GM08714 (cell line): ENCODE results near the gene MB21D2.

Source experiments
- H3K4me3 ChIP-seq: fragments of 200-500 bp; sonication (Bioruptor generic); 2 replicates; pipeline ENCODE4 v1.5.1; 2014; ENCODE audit warnings: mild to moderate bottlenecking, low read length, inconsistent platforms
- ZNF274 ChIP-seq: IDR thresholded peaks from 2 replicates; pipeline ENCODE4 v1.6.1; 2012; ENCODE audit warnings: mild to moderate bottlenecking, low read depth, low read length

MB21D2 gene

GRCh38 chr3:192830291-192831110, 87.2 kb downstream of the MB21D2 start:
- H3K4me3 ChIP-seq, result no peak overlapping the region
- TF ChIP-seq ZNF274, result no peak

- no peak for TF ChIP-seq ZNF274
- H3K4me3 ChIP-seq, result no peak overlapping the region
Observed at GRCh38 chr3:192827863-192828594, 89.6 kb downstream of the MB21D2 start.

- H3K4me3 ChIP-seq, result no peak overlapping the region
- no peak for TF ChIP-seq ZNF274
Observed at GRCh38 chr3:192827208-192827607, 90.4 kb downstream of the MB21D2 start.

GRCh38 chr3:192826214-192827006, 91.2 kb downstream of the MB21D2 start:
- no peak overlapping the region for H3K4me3 ChIP-seq
- TF ChIP-seq ZNF274, result no peak

- H3K4me3 ChIP-seq, result no peak overlapping the region
- TF ChIP-seq ZNF274, result no peak
Observed at GRCh38 chr3:192825657-192826200, 91.9 kb downstream of the MB21D2 start.

GRCh38 chr3:192825216-192825615, 92.4 kb downstream of the MB21D2 start:
- no peak for TF ChIP-seq ZNF274

GRCh38 chr3:192824313-192824712, 93.3 kb downstream of the MB21D2 start:
- no peak for TF ChIP-seq ZNF274
- no peak overlapping the region for H3K4me3 ChIP-seq

More at GRCh38 chr3:192825216-192825615, 92.4 kb downstream of the MB21D2 start:
- no peak overlapping the region for H3K4me3 ChIP-seq

GRCh38 chr3:192821161-192821560, 96.5 kb downstream of the MB21D2 start:
- no peak for TF ChIP-seq ZNF274
- H3K4me3 ChIP-seq, result no peak overlapping the region

GRCh38 chr3:192820161-192820560, 97.5 kb downstream of the MB21D2 start:
- no peak for TF ChIP-seq ZNF274
- no peak overlapping the region for H3K4me3 ChIP-seq

GRCh38 chr3:192819001-192819569, 98.6 kb downstream of the MB21D2 start:
- TF ChIP-seq ZNF274, result no peak
- H3K4me3 ChIP-seq, result peak overlapping the region; percentile 43; the same call in 1 of the 2 replicates

GRCh38 chr3:192818126-192818525, 99.5 kb downstream of the MB21D2 start:
- TF ChIP-seq ZNF274, result no peak

GRCh38 chr3:192817506-192817905, 100.2 kb downstream of the MB21D2 start:
- no peak overlapping the region for H3K4me3 ChIP-seq
- TF ChIP-seq ZNF274, result no peak

More at GRCh38 chr3:192818126-192818525, 99.5 kb downstream of the MB21D2 start:
- no peak overlapping the region for H3K4me3 ChIP-seq

GRCh38 chr3:192817053-192817452, 100.6 kb downstream of the MB21D2 start:
- TF ChIP-seq ZNF274, result no peak
- H3K4me3 ChIP-seq, result no peak overlapping the region

GRCh38 chr3:192816351-192816750, 101.3 kb downstream of the MB21D2 start:
- TF ChIP-seq ZNF274, result no peak

More at GRCh38 chr3:192816351-192816750, 101.3 kb downstream of the MB21D2 start:
- no peak overlapping the region for H3K4me3 ChIP-seq
